GM18508 (cell line): ENCODE results near the gene KLF6.
A peak's percentile ranks its signal among the peaks of the same experiment; 100 is the strongest.

ENCODE experiments used
- ATAC-seq: cut with Tn5 transposase; IDR thresholded peaks from one replicate; pipeline ENCODE4 v1.9.1; 2021; ENCODE audit warnings: moderate number of reproducible peaks; ENCODE audit not compliant: insufficient read depth, unreplicated experiment

Gene KLF6

DNA sequence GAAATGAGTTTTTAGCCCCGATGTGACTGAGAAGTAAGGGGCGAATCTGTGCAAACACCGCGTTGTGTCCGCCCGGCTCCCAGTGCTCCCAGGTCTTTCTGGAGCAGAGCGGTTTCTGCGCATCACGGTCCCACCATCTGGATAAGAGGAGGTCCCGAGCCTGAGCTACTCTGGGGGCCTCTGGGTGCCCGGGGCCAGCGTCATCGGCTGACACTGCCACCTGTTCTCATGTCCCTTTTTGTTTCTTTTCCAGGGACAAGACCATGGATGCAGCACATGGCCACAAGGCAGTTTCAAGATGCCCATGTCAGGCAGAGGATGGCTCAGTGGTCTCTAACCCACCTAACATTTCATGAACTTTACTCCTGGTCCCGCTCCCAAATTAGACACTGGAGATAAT lies 24.9 kb downstream of the KLF6 start:
- no peak for ATAC-seq

GRCh38 chr10:3759397-3759796 lies 25.6 kb downstream of the KLF6 start:
- ATAC-seq: no peak

- no peak for ATAC-seq
These were observed 26.5 kb downstream of the KLF6 start for GRCh38 chr10:3758491-3758970.

- ATAC-seq: peak; percentile 64
These were observed 27.1 kb downstream of the KLF6 start for GRCh38 chr10:3757638-3758490.

DNA sequence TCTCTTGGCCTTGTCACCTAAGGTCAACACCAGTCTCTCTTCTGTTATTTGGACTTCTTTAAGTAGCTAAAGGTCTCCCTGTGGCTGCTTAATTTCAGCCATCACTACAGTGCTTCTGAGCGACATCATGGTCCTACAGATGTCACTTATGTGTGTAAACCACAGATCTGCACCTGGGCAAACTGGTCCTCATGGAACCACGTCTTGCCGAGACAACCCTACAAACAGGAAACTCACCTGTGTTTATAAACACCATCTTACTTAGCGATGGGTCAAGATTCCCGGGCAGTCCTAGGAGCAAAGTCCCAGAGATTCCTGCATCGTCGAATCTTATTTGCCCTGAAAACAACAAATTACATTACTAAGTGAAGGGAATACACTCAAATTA lies 27.8 kb downstream of the KLF6 start:
- no peak for ATAC-seq

GRCh38 chr10:3756360-3756740 lies 28.7 kb downstream of the KLF6 start:
- ATAC-seq: no peak

DNA sequence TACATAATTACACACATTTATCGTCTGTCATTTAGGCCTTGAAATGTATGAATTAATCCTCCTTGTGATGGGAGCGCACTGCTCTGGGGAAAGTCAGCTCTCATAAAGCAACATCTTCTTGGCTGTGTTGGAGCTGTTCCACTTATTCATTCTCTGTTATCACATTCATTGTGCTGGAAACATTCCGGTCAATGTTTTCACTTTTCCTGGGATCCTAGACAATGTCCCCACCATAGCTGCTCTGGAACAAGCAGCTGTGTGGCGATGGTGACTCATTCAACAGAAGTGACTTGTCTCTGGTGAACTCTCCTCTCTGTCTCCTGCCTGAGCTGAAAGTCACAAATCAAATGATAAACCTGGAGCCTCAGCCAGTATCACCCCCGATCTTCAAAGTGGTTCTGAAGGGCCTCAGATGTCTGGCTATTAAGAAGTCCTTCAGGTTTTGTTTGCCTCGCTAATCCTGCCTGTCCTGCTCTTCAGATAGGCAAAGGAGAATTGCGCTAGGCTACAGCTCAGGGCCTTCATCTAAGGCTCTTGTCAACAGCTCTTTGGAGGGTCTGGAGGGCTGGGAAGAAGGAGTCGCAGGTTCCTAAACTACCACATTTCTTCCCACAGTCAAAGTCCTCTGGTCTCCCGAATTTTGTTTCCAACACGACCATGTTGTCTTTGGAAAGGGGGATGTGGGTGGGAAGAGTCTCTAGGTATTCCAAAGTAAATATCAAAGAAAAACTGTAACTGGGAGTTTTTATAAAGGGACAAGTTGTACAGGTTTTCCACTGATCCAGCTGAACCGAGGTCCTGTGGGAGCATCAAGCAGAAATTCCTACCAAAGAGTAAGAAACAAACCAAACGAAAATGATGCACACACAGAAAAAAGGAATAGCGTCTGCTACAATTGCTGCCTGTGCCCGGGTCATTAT lies 29.3 kb downstream of the KLF6 start:
- no peak for ATAC-seq

DNA sequence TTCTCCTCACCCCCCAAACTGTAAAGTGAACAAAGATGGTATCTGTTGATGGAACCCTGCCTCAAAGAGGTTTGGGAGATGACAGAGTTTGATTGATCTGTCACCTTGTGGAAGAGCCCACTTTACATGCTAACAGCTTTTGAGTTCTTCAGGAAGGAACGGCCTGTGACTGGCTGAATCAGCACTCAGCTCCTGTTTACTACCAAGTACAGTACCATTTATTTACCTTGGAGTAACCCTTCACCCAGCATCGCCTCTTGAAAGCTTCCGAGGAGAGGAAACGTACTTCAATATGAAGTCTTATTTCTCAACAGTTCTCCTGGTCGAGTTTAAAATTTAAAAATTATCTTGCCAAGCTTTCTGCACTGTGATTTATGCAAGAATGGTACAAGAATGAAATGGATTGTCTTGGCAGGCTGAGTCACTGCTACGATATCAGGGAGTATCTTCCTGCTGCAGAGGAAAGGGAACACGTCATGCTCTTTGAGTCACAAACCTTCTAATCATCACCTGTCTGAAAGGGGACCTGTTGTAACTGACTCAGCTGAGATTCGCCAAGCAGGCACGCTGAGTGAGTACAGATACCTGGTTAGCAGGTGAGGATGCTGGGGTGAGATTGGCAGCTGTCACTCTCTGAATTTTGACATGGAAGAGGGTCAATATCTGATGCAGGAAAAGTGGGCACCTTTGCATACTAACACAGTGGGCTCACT lies 30.1 kb downstream of the KLF6 start:
- ATAC-seq: no peak

GRCh38 chr10:3750854-3751253 lies 34.2 kb downstream of the KLF6 start:
- no peak for ATAC-seq

- no peak for ATAC-seq
These were observed 34.8 kb downstream of the KLF6 start for GRCh38 chr10:3750006-3750816.

DNA sequence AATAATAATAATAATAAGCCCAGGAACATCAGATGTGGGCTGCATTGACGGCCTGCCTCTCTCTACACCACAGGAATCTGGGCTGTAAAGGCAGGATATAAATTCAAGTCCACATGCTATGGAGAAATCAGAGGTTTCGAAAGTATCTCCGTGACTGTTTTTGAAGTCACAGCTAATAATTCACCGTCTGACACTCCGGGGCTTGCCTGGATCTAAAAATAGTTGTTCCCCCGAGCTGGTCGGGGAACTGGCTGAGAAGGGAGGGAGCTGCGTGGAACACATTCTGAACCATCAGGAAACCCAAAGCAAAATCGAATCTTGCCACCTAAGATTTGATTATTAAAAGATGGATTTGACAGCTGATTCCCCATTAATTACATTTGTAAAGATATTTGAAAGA lies 35.4 kb downstream of the KLF6 start:
- ATAC-seq: no peak

DNA sequence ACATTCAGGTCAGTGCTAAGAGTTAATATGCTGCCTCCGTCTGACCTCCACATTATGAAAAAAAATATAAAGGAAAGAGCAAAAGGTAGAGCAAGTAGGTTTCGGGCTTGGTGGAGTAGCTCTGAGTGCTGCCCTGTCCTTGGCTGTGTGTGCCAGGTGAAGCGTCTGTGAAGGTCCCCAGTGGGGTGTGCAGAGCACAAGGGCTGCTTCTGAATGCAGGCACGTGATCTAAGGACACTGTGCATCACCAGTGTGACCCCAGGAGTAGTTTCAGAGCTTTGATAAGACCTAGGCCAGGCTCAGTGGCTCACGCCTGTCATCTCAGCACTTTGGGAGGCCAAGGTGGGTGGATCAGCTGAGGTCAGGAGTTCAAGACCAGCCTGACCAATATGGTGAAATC lies 36.0 kb downstream of the KLF6 start:
- ATAC-seq: no peak

DNA sequence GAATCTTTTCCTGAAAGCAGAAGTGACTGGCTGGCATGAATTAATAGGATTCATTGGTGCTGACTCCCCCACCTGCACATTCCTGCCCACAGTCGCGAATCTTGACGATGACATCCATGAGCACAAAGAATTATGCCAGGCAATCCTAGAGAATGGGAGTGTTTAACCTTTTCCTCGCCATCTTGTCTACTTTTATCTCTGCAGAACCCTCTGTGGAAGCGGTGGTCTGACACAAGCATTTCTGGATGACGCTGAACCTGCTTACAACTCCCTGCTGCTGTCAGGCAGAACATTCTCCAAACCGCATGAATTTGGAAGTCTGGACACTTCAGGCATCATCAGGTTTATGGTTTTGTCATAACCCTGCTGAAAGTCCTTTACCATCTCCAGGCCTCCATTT lies 36.5 kb downstream of the KLF6 start:
- ATAC-seq: no peak

- no peak for ATAC-seq
These were observed 37.0 kb downstream of the KLF6 start for GRCh38 chr10:3747984-3748383.

DNA sequence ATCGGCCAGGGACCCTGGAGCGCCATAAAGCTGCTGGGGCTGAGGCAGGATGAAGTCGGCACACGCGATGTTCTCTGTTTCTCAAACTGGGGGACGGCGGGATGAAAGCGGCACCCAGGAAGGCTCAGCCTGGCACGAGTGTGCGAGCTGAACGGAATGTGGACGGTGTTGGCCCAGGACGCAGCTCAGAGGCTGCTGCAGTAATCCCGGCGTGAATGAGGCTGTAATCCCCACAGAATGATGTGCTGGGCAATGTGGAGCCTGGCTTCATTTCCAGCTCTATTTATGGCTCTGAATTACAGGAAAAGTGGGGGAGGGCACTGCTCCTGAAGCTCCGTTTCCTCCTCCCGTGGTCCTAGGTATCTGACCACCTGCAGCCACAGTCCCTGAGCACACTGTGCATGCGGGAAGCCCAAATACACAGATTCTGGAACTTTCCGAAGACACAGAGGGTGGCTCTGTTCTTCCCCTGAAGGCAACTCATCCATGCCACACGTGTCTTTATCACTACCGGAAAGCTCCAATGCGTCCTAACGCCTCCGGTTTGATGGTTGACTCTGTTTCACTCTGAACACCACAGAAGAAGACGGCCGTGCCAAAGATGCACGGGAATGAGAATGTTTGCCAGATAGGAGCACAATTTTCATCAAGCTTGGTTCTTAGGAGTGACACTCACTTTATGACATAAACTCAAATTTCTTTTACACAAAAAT lies 37.6 kb downstream of the KLF6 start:
- ATAC-seq: no peak

DNA sequence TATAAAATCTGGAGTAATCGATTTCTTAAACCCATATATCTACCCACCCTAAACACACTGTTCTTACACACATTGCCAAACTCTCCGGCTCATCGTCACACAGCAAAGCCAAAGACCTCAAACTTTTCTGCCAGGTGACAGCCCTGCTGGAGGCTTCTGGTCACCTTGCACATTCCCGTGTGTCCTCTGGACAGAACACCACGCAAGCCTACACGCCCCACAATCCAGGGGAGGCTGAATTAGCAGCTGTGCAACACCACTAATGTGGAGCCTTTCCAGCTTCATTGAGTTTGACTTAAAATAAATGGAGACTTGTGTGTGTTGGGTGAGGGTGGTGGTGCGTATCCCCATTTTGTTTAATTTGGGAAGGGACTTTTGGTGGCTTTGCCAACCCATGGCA lies 38.4 kb downstream of the KLF6 start:
- no peak for ATAC-seq

DNA sequence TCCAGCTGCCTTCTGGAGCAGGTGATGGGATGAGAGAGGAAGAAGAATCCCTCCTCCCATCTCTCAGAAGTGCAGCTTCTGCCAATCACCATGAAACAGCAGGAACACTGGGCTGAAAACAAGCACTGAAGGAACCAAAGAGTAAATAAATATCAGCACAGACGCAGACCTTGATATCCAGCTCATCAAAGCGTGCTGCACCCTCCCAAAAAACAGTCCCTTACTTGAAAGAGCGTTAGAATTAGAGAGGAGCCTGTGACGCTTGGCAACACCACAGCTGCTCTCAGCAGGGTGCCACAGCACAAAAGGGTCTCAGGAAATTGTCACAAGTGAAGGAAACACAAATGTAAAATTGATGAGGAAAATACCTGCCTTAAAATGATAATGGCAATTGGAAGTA lies 39.5 kb downstream of the KLF6 start:
- ATAC-seq: no peak

- no peak for ATAC-seq
These were observed 43.1 kb downstream of the KLF6 start for GRCh38 chr10:3741688-3742461.
